CD4-positive, alpha-beta T cell treated with Interleukin-1 beta for 1 hour (primary cell): ENCODE measurements around the gene ZNF70.

Source experiments
- DNase-seq, 2 donors: peaks; one replicate each; pipeline ENCODE4 v3.0.0-alpha.2; 2020 to 2022

The ZNF70 gene

GRCh38 chr22:23715806-23716375 lies 35.0 kb downstream of the ZNF70 start:
- DNase-seq: no peak

GRCh38 chr22:23714596-23715578 lies 36.0 kb downstream of the ZNF70 start:
- no peak for DNase-seq

GRCh38 chr22:23713696-23714595 lies 37.0 kb downstream of the ZNF70 start:
- no peak for DNase-seq

GRCh38 chr22:23712256-23712655 lies 38.7 kb downstream of the ZNF70 start:
- DNase-seq: no peak

DNA sequence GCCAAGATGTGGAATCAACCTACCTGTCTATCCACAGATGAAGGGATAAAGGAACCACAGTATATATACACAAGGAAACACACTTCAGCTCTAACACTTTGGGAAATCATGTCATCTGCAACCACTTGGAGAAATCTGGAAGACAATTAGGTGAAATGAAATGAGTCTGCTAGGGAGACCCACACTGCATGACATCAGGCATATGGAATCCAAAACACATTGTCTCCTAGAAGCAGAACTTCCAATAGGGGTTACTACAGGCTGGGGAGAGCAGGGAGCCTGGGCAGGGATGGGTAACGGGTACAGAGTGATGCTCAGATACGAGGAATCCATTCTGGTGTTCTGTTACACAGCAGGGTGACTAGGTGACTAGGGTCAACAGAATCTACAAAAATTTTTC lies 41.8 kb downstream of the ZNF70 start:
- no peak for DNase-seq

- no peak for DNase-seq
These were observed 42.6 kb downstream of the ZNF70 start for GRCh38 chr22:23708270-23708669.

DNA sequence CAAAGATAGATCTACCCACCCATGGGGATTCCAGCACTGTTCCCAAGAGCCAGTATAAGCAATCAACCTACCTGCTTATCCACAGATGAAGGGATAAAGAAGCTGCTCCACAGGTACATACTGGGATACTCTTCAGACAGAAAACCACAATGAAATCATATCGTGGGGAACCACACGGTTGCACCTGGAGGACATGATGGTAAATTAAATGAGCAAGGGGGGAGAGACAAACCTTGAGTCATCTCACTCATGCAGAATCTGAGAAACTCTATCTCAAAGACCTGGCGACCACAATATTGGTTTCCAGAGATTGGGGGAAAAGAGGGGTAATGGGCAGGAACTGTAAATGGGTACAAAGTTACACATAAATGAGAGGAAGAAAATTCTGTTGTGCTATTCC lies 45.6 kb downstream of the ZNF70 start:
- no peak for DNase-seq

GRCh38 chr22:23704829-23705228 lies 46.1 kb downstream of the ZNF70 start:
- no peak for DNase-seq

GRCh38 chr22:23704062-23704461 lies 46.9 kb downstream of the ZNF70 start:
- DNase-seq: no peak

- DNase-seq: no peak
These were observed 50.2 kb downstream of the ZNF70 start for GRCh38 chr22:23700706-23701105.

DNA sequence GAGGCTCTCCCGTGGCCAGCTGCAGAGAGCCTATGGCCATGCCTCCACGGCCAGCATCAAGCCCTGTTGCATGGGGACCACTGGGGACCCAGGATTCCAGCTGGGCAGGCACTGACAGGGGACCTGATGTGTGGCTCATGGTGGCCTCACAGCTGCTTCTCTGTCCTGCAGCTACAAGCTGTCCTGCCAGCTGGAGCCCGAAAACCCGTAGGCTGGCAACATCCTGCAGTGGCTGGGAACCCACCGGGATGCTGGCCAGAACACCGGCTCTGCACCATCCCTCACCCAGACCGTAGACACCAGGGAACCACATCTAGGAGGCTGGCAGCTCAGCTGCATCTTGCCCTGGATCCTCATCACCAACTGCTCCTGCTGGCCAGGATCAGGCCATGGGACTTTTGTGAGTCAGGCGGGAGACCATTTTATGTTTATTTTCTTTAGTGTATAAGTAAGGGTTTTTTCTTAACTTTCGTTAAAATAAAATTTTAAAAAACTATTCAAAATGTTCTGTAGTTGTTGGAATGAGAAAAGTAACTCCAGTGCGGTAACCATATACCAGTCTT lies 52.2 kb downstream of the ZNF70 start:
- no peak for DNase-seq

DNA sequence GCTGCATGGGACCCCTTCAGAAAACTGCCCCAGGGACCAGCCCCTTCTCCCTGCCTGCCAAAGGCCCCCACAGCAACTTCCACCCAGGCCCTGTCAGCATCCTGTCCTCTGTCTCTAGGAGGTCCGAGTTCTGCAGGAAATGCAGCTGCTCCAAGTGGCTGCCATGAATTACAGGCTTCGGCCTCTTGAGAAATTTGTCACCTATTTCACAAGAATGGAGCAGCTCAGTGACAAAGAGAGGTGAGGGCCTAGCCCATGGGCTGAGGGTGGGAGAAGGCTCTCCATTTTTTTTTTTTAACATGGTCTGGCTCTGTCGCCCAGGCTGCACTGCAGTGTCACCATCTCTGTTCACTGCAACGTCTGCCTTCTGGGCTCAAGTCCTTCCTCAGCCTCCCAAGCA lies 52.8 kb downstream of the ZNF70 start:
- DNase-seq: no peak

DNA sequence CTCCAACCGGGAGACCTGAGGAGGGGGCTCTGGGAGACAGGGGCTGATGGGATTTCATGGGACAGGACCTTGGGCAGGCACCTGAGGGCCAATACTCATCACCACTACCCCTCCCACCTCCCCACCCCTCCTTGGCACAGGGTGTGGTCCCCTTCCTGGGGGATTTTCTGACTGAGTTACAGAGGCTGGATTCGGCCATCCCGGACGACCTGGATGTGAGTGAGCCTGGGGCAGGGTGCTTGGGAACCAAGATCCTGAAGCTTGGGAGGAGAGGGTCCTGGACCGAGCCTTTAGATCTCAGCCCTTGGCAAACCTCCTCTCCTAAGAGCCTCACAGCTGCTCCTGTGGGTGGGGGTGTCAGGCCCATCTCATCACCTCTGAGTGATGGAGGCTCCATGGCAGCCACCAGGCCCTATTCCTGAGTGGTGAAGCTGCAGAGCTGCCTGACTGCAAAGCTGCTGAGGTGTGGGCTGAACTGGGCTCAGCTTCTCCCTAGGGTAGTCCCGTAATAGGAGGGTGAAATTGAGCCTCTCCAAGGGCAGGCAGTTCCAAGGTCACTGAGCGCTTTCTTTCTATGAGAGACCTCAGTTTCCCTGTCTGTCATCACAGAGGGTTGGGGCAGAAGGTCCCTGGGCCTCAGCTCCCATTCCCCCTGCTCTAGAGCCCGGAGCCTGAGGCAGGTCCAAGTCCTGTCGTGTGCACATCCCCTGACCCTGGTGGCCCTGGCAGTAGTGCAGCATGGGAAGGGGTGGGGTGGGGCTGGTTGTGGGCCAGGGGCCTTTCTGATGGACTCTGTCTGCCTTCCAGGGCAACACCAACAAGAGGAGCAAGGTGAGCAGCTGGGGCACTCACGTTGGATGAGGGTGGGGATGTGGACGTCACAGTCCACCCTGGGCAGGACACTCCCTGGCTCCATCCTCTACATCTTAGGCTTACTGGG lies 53.6 kb downstream of the ZNF70 start:
- peak in 1 of 2 donors; percentile 8 for DNase-seq

DNA sequence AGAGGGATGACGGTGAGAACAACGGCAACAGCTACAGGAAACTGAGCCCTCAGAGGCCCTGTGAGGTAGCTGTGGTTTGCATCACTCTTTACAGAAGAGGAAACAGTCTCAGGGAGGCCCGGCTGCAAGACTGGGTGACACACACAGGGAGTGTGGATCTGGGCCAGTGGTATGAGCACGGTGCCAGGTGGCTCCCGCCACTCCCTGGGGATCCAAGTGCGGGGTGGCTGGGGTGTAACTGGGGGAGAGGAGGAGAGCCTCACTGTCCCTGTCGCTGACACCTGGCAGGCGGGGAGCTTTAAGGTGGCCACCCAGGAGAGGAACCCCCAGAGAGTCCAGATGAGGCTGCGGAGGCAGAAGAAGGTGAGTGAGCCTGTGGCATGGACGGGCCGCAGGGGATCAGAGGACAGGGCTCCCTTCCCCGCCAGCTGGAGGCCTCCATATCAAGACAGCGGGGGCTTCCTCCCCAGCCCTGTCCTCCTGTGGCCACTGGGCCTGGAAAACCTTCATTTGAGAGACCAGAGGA lies 54.5 kb downstream of the ZNF70 start:
- peak; percentile 80 to 86 for DNase-seq

DNA sequence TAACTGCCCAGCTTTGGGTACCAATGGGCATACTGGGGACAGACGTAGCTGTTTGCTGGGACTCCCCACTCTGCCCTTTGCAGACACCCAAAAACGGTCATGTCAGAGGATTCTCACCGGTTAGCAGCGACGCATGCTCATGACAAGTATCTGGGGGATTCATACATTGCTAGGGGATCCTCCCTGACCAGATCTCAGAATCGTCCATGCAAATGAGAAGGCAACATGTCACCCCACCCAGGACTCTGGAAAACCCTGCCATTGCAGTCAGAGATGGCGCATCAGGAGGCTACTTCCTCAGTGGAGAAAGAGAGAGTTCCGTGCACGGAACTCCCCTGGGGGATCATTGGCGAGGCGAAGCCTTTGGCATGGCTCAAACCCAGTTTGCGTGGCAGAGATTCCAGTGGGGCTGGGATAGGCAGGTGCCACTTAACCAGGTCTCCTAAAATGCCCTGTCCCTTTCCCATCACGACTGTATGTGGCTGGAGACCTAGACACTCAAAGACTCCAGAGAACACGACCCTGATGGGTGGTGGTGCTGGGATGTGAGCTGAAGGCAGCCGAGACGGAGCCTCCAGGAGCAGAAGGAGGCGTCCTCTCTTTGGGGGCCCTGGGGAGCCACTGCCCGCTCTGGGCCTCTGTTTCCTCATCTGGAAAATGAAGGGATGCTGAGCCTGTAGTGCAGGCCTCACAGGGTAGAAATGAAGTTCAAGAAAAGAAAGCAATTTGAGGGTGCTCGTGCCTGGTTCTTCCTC lies 55.2 kb downstream of the ZNF70 start:
- no peak for DNase-seq

- DNase-seq: no peak
These were observed 55.8 kb downstream of the ZNF70 start for GRCh38 chr22:23695141-23695540.

GRCh38 chr22:23693979-23694680 lies 56.8 kb downstream of the ZNF70 start:
- no peak for DNase-seq

GRCh38 chr22:23692598-23693291 lies 58.2 kb downstream of the ZNF70 start:
- DNase-seq: no peak

DNA sequence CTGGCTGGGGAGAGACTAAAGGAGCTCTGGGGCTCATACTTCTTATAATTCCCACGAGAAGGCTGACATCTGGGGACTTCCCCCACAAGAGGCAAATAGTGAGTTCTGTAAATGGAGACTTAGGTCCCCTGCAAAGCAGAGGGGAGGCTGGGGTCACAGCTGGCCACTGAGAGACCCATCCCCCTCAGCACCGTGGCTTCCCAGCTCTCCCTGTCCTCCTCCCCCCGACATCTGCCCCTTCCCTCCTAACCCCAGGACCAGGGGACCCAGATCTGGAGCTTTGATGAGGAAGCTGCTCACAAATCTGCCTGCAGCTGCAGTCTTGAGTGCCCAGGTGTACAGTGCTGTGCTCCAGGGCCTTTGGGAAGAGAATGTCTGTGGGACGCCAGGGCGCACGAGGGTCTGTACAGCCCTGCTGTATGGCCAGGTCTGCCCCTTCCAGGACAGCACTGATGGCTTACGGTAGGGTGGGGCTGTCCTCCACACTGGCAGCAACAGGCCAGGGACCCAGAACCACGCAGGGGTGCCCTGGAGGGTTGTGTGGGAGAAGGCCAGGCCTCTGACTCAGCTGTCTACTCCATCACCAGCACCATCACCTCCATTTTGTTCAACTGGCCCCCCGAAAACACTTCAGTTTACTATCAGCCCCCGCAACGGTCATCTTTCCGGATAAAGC lies 59.0 kb downstream of the ZNF70 start:
- DNase-seq: no peak
